DND-41 (cell line): ENCODE results near the gene RUNX3.

ENCODE experiments used
- ATAC-seq: fragments of 200-7000 bp; cut with Tn5 transposase; 3 replicates; pipeline ENCODE4 v1.9.1; 2021; ENCODE audit warnings: low read depth; ENCODE audit not compliant: insufficient read depth
- DNase-seq: peaks from one replicate; pipeline ENCODE4 v3.0.0-alpha.2; 2020
- H2AFZ ChIP-seq: 2 replicates; pipeline ENCODE4 v1.6.0; 2012; ENCODE audit warnings: low read depth, low read length
- H3K27ac ChIP-seq: 2 replicates; pipeline ENCODE4 v1.5.1; 2012; ENCODE audit warnings: low read length, inconsistent platforms
- H3K27me3 ChIP-seq: fragments of 200-600 bp; sonication (generic); 2 replicates; pipeline ENCODE4 v1.6.0; 2012; ENCODE audit warnings: low read length, mild to moderate bottlenecking, inconsistent platforms; ENCODE audit not compliant: insufficient read depth, poor library complexity
- H3K36me3 ChIP-seq: 2 replicates; pipeline ENCODE4 v1.5.1; 2012; ENCODE audit warnings: low read length, inconsistent platforms; ENCODE audit not compliant: insufficient read depth
- H3K4me1 ChIP-seq: 2 replicates; pipeline ENCODE4 v1.5.1; 2012; ENCODE audit warnings: mild to moderate bottlenecking, low read length; ENCODE audit not compliant: insufficient read depth
- H3K4me2 ChIP-seq: 2 replicates; pipeline ENCODE4 v1.6.0; 2012; ENCODE audit warnings: mild to moderate bottlenecking, moderate library complexity, low read length, inconsistent platforms; ENCODE audit not compliant: insufficient read depth
- H3K4me3 ChIP-seq, 2 experiments: fragments of 200-600 bp in 1 of 2; shearing (Covaris generic) in 1 of 2; 2 replicates each; pipeline ENCODE4 v1.5.1; 2012 to 2016; ENCODE audit warnings: inconsistent platforms in 2 of 2, low read length in 2 of 2, mild to moderate bottlenecking in 2 of 2, low read depth in 1 of 2, moderate library complexity in 1 of 2
- H3K79me2 ChIP-seq: 2 replicates; pipeline ENCODE4 v1.6.0; 2012; ENCODE audit warnings: low read length, inconsistent platforms; ENCODE audit not compliant: insufficient read depth
- H3K9ac ChIP-seq: 2 replicates; pipeline ENCODE4 v1.6.0; 2012; ENCODE audit warnings: low read depth, mild to moderate bottlenecking, inconsistent platforms, low read length, moderate library complexity
- H3K9me3 ChIP-seq: 2 replicates; pipeline ENCODE4 v1.5.1; 2012; ENCODE audit warnings: low read length, moderate library complexity, mild to moderate bottlenecking, inconsistent platforms; ENCODE audit not compliant: insufficient read depth, severe bottlenecking
- H4K20me1 ChIP-seq: 2 replicates; pipeline ENCODE4 v1.6.0; 2012; ENCODE audit warnings: low read length; ENCODE audit not compliant: insufficient read depth
- EZH2 ChIP-seq: IDR thresholded peaks from 3 replicates; pipeline ENCODE4 v1.6.1; 2012; ENCODE audit warnings: borderline replicate concordance, low read depth, mild to moderate bottlenecking, moderate library complexity, low read length, inconsistent platforms; ENCODE audit not compliant: severe bottlenecking
- TF ChIP-seq, protein P1 (sequence below): IDR thresholded peaks from 2 replicates; pipeline ENCODE4 v1.5.1; 2012; ENCODE audit warnings: borderline replicate concordance, low read length, moderate library complexity, mild to moderate bottlenecking; ENCODE audit not compliant: poor library complexity, severe bottlenecking; ENCODE audit errors: extremely low read depth

Gene RUNX3

DNA sequence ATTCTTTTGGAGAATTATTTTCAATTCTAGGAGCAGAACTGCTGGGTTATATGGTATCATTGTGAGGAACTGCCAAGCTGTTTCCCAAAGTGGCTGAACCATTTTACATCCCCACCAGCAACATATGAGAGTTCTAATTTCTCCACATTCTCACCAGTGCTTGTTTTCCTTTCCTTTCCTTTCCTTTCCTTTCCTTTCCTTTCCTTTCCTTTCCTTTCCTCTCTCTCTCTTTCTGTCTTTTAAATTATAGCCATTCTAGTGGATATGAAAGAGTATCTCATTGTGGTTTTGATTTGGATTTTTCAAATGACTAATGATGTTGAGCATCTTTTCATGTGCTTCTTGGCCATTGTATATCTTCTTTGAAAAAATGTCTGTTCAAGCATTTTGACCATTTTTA lies 45.3 kb downstream of the RUNX3 start:
- no peak overlapping the region for H2AFZ ChIP-seq
- peaks cover 9% of the 10 kb centered on the region for H3K9me3 ChIP-seq
- TF ChIP-seq, protein P1, sequence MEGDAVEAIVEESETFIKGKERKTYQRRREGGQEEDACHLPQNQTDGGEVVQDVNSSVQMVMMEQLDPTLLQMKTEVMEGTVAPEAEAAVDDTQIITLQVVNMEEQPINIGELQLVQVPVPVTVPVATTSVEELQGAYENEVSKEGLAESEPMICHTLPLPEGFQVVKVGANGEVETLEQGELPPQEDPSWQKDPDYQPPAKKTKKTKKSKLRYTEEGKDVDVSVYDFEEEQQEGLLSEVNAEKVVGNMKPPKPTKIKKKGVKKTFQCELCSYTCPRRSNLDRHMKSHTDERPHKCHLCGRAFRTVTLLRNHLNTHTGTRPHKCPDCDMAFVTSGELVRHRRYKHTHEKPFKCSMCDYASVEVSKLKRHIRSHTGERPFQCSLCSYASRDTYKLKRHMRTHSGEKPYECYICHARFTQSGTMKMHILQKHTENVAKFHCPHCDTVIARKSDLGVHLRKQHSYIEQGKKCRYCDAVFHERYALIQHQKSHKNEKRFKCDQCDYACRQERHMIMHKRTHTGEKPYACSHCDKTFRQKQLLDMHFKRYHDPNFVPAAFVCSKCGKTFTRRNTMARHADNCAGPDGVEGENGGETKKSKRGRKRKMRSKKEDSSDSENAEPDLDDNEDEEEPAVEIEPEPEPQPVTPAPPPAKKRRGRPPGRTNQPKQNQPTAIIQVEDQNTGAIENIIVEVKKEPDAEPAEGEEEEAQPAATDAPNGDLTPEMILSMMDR, result no peak
- TF ChIP-seq EZH2, result no peak
- no peak overlapping the region for H3K9ac ChIP-seq
- no peaks in the 10 kb centered on the region for H3K79me2 ChIP-seq
- no peak for DNase-seq
- no peak overlapping the region for H3K27ac ChIP-seq
- H3K4me3 ChIP-seq, result no peak overlapping the region
- peaks cover 3% of the 10 kb centered on the region for H3K27me3 ChIP-seq
- no peak for ATAC-seq
- no peaks in the 10 kb centered on the region for H3K4me1 ChIP-seq
- H3K4me2 ChIP-seq, result no peak overlapping the region
- no peaks in the 10 kb centered on the region for H4K20me1 ChIP-seq
- H3K36me3 ChIP-seq, result no peaks in the 10 kb centered on the region

DNA sequence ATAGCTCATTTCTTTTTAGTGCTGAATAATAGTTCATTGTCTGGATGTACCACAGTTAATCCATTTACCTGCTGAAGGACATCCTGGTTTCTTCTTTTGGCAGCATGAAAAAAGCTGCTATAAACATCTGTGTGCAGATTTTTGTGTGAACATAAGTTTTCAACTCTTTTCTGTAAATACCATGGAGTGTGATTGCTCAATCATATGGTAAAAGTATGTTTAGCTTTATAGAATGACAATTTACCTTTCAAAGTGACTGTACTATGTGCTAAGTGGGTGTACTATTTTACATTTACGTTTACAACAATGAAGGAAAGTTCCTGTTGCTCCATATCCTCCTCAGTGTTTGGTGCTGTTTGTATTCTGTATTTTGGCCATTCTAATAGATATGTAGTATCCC lies 49.0 kb downstream of the RUNX3 start:
- H3K36me3 ChIP-seq, result no peaks in the 10 kb centered on the region
- H3K4me3 ChIP-seq, result no peak overlapping the region
- ATAC-seq (no peak), DNase-seq (no peak)
- no peak overlapping the region for H3K27ac ChIP-seq
- TF ChIP-seq, protein P1, result no peak
- TF ChIP-seq EZH2, result no peak
- no peaks in the 10 kb centered on the region for H3K79me2 ChIP-seq
- no peak overlapping the region for H3K9ac ChIP-seq
- H3K4me1 ChIP-seq, result no peaks in the 10 kb centered on the region
- no peak overlapping the region for H3K4me2 ChIP-seq
- H2AFZ ChIP-seq, result no peak overlapping the region
- peaks cover 9% of the 10 kb centered on the region for H3K27me3 ChIP-seq
- peaks cover 9% of the 10 kb centered on the region for H3K9me3 ChIP-seq
- H4K20me1 ChIP-seq, result no peaks in the 10 kb centered on the region

DNA sequence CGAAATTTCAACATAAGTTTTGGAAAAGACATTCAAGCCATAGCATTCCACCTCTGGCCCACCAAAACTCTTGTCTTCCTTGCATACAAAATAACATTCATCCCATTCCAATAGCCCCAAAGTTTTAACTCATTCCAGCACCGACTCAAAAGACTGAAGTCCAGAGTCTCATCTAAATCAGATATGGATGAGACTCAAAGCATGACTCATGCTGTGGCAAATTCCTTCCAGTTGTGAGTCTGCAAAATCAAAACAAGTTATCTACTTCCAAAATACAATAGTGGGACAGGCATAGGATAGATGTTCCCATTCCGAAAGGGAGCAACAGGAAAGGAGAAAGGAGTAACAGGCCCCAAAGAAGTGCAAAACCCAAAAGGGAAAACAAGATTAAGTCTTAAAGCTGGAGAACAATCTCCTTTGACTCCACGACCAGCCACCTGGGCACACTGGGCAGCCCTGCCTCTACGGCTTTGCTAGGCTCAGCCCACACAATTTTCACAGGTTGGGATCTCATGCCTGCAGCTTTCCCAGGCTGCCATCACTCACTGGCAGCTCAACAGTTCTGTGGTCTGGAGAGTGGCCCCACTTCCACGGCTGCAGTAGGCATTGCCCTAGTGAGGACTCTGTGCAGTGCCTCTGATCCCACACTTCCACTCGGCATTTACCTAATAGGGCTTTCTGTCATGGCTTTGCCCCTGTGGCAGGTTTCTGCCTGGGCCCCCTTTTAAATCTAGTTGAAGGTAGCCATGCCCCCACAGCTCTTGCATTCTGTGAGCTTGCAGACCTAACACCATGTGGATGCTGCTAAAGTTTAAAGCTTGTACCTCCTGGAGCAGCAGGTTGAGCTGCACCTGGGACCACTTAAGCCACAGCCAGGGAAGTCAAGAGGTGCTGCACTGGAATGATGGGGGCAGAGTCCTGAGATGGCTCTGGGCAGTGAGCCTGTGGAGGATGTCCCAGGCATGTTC lies 51.0 kb downstream of the RUNX3 start:
- Histone ChIP-seq H3K4me1 (no peaks in the 10 kb centered on the region), H3K9me3 (peaks cover 9% of the 10 kb centered on the region), H3K4me2 (no peak overlapping the region), H3K79me2 (no peaks in the 10 kb centered on the region), H3K27me3 (peaks cover 9% of the 10 kb centered on the region), H2AFZ (no peak overlapping the region), H3K36me3 (no peaks in the 10 kb centered on the region), H4K20me1 (no peaks in the 10 kb centered on the region), H3K9ac (no peak overlapping the region), H3K27ac (no peak overlapping the region), H3K4me3 (no peak overlapping the region)
- no peak for TF ChIP-seq EZH2
- TF ChIP-seq, protein P1, result no peak
- DNase-seq (no peak), ATAC-seq (no peak)
